GM19467 (cell line): ENCODE data around the gene MINAR2.

ENCODE experiments used
- ATAC-seq: cut with Tn5 transposase; IDR thresholded peaks from one replicate; pipeline ENCODE4 v1.9.1; 2021; ENCODE audit warnings: mild to moderate bottlenecking, moderate library complexity; ENCODE audit not compliant: unreplicated experiment

Gene MINAR2

GRCh38 chr5:129747572-129748407 is at the start of gene MINAR2:
Gene MINAR2 (plus strand): TSS chr5:129748094. CDS start chr5:129748191, 97 bp downstream.
- ATAC-seq, result no peak

- no peak for ATAC-seq
Measured at GRCh38 chr5:129698661-129699060, 49.2 kb upstream of the MINAR2 start.

DNA sequence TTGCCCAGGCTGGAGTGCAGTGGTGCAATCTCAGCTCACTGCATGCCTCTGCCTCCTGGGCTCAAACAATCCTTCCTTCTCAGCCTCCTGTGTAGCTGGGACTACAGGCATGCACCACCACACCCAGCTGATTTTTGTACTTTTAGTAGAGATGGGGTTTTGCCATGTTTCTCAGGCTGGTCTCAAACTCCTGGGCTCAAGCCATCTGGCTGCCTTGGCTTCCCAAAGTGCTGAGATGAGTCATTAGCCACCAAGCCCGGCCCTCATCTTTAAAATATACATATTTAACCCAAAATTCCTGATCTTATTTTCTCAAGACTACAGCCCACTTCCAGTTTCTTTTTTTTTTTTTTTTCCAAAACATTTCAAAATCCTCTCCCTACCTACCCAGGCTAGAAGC is 31.7 kb upstream of the MINAR2 start:
- ATAC-seq, result no peak

GRCh38 chr5:129716651-129717050 is 31.2 kb upstream of the MINAR2 start:
- no peak for ATAC-seq

GRCh38 chr5:129717751-129718310 is 30.1 kb upstream of the MINAR2 start:
- no peak for ATAC-seq

DNA sequence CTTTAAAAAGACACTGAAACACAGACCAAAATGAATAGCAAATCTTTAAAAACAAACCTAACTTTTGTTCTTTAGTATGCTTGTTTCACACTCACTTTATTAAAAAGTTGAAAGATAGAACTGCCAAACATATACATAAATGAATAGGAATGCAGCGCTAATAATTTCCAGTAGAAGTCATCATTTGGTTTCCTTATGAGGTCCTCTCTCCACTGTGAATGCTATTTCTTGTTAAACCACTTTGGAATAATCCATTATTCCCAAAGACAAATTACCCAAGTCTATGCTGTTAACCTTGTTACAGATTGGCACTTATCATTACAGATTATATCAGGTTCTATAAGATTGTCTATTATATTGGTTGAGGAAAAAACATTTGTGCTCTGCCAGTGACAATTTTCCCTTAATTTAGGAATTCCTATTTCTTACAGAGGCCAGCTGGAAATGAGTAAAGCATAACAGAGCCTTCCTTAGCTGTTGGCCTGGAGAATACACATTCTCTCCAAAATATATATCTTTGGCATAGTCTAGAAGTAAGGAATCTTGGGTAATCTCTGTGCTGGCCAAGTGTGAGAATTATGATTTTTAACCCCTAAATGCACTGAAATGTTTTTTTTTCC is 29.3 kb upstream of the MINAR2 start:
- no peak for ATAC-seq

- ATAC-seq, result no peak
Measured at GRCh38 chr5:129724222-129724621, 23.7 kb upstream of the MINAR2 start.

GRCh38 chr5:129724647-129725046 is 23.2 kb upstream of the MINAR2 start:
- no peak for ATAC-seq

- ATAC-seq, result no peak
Measured at GRCh38 chr5:129739773-129740172, 8.1 kb upstream of the MINAR2 start.

DNA sequence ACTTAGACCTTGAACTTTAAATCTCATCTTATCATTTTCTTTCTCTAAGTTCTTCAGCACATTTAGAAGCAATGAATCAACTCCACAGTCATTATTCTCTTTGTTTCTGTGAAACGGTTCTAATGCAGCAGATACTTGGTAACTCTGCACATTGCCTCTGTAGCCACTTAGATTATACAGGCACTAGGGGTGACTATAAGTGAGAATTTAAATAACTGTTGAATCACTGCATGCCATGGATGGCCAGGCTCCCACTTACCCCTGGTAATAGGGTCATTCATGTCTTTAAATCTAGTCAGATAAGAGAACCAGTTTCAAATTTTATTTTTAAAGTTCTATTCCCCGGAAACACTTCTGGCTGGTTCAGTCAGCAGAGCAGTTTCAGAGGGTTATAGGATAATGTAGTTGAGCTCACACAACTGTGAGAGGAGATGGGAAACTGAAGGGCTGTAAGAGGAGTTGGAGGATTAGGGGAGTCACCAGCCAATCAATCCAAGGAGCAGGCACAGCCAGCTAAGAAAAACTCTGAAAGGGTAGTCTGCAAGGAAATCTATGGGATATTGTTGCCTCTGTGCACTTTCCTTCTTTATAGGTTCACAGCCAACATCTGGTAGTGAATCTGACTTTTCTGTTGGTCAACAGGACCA is 4.2 kb upstream of the MINAR2 start:
- no peak for ATAC-seq

- no peak for ATAC-seq
Measured at GRCh38 chr5:129745997-129746396, 1.9 kb upstream of the MINAR2 start.

DNA sequence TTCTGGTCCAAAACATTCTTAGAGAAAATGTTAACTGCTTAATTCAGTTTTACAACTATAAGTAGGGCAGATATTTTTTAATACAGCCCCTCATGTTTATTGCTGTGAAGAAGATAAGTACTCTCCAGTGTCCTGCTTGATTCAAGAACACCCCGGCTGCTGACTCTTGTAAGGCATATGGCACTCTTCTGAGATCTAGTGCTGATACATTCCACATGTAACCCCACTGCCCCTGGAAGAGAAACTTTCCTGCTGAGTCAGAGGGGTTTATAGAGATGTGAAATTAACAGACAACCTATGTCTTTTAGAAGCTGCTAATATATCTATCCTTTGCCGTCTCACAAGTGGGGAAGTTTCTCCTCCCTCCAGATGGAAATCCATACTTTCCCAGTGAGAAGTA is 1.0 kb upstream of the MINAR2 start:
- no peak for ATAC-seq

- ATAC-seq, result no peak
Measured at GRCh38 chr5:129748913-129749880, 1.3 kb downstream of the MINAR2 start.

DNA sequence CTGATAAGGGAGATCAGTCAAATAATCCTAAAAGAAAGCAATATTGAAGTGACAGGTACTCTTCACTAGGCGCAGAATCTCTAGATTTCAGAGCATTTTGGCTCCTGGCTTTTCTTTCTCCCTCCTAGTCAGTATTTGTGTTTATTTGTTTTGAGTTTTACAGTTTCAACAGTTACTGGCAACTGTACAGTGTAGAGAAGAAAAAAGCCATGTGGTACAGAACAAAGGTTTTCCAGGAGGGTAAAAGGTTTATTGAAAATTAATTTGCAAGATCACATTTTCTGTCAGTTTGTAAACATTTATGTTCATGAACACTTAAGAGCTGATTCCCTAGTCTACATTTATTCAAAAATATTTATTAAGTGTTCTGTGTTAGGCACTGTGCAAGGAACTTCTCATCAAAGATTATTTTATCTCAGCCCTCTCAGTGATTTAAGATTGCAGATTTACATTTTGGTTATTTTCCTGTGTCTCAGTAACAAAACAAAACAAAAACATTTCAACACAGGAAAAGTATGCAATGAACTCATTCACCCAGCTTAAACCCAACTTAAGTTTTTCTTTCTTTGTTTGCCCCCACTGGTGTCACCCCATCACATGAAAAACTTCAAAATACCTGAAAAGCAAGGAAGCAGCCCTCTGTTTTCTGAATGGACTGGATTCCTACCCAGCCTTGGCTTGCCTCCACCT is 12.9 kb downstream of the MINAR2 start:
- no peak for ATAC-seq

DNA sequence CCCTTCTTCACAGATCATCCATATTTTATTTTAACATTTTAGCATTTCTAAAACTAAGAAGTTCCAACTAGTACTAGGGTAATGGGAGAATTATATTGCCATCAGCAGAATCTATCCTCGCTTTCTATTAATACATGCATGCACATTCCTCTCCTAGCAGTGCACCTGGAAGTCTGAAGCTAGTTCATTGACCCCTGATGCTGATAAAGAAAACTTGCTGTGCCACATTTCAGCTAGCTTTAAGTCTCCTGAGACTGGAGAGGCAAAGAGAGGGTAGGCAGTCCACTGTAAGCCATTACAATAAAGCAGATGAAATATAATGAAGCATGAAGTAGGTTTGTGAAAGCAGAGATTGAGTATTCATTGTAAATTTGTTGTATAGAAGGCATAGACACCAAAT is 15.8 kb downstream of the MINAR2 start:
- ATAC-seq, result no peak

DNA sequence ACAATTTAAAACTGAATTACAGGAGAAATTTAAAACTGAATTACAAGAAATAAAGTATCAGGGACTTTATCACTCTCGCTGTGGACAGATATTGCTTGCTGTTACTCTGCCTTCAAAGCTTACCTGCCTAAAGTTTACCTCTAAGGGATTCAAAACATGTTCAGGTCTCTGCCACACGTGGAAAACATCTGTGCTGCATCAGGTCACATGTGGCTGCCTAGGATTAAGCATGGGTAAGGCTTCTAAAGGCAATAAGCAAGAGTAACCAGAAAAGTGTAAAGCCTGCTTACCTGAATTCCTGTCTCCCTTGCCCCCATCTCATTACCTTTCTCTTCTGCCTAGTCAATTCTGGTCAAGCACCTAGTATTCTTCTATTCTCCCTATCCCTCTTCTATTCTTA is 18.9 kb downstream of the MINAR2 start:
- ATAC-seq, result no peak

GRCh38 chr5:129767927-129768380 is 20.1 kb downstream of the MINAR2 start:
- peak; percentile 89 for ATAC-seq

GRCh38 chr5:129768735-129769134 is 20.8 kb downstream of the MINAR2 start:
- no peak for ATAC-seq

GRCh38 chr5:129770024-129770820 is 22.3 kb downstream of the MINAR2 start:
- no peak for ATAC-seq
